GM21423 (cell line): ENCODE results near the gene HSPG2.
"Not testable (repeated sequence)": the region's sequence is repeated elsewhere in the genome, so short reads cannot be mapped to it uniquely, and the experiment has no call there.

ENCODE experiments used
- ATAC-seq: cut with Tn5 transposase; IDR thresholded peaks from one replicate; pipeline ENCODE4 v1.9.1; 2021; ENCODE audit warnings: mild to moderate bottlenecking, moderate library complexity; ENCODE audit not compliant: unreplicated experiment

Gene HSPG2

GRCh38 chr1:21956720-21957552 lies 19.8 kb upstream of the HSPG2 start:
- ATAC-seq: no peak

DNA sequence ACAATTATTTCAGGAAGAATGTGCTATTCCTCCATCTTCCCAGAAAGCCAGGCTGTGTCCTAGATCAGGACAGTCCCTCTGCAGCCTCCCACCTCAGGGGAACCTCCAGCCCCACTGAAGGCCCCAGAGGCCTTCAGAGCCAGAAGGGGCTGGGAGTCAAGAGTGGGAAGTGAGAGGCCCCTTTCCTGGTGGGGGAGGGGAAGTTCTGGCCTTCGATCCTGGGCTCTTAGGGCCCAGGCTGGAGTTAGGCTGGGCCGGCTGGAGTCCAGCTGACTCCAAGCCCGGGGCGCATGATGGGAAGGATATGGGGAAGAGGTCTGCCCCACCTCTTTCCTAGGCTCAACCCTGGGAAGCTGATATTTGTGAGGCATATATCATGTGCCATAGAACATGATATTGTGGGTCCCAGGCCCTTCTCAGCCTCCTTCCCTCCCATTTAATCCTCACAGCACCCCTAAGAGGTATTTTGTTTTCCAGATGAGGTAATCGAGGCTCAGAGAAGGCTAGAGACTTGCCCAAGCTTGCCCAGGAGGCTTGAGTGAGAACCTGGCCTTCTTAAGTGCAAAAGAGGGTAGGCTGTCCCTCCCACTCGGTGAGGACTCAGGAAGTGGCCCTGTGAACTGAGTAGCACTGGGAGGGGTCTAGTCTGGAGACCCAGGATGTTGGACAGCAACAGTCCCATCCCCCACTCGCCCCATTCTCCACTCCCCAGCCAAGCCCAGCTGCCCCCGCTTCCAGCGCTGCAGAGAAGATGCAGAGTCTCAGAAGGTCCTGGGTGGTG lies 18.6 kb upstream of the HSPG2 start:
- ATAC-seq: no peak

GRCh38 chr1:21955058-21955457 lies 17.9 kb upstream of the HSPG2 start:
- ATAC-seq: no peak

DNA sequence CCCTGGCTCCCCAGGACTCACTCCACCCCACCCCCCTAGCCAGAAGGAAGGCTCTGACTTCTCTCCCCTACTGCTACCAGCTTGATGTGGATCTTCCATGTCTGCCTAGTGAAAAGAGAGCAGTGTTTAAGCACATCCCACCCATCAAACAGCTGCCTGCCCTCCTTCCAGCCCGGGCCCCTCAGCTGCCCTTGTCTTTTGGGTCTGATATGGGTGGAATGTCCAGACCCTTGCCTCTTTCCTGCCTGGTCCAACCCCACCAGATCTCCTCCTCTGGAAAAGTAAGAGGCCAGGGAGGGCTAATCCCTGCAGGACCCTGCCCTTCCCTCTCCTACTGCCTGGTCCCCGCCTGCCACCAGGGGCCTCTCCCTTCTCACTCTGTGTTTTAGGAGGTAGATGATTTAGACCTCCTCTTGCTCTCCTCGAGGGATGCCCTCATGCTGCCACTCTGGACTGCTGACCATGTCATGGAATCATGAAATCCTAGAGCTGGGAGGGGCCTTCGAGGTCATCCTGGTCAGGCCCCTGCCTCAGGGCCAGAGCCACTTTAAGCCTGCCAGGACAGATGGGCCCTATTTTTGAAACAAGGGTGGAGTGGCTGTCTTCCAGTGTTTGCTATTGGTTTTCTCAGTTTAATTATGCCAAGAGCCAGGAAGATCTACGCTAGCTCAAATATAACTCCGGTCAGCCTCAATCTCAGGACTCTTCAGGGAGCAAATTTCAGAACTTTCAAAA lies 15.8 kb upstream of the HSPG2 start:
- ATAC-seq: no peak

- no peak for ATAC-seq
These were observed 14.2 kb upstream of the HSPG2 start for GRCh38 chr1:21951226-21951870.

GRCh38 chr1:21950734-21951133 lies 13.6 kb upstream of the HSPG2 start:
- ATAC-seq: no peak

GRCh38 chr1:21946836-21947587 lies 9.9 kb upstream of the HSPG2 start:
- ATAC-seq: no peak

DNA sequence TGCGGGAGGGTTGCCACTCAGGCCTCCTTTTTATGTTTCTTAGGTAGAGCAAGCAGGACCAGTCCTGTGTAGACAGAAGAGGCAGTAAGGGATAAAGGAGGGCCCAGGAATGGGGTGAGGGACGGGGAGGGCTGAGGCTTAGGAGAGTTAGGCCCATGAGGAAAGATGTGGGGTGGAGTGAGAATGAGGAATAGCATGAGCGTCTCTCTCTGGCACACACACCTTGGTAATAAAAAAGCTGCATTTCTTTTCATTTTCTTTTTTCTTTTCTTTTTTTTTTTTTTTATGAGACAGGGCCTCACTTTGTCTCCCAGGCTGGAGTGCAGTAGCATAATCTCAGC lies 7.6 kb upstream of the HSPG2 start:
- ATAC-seq: no peak

DNA sequence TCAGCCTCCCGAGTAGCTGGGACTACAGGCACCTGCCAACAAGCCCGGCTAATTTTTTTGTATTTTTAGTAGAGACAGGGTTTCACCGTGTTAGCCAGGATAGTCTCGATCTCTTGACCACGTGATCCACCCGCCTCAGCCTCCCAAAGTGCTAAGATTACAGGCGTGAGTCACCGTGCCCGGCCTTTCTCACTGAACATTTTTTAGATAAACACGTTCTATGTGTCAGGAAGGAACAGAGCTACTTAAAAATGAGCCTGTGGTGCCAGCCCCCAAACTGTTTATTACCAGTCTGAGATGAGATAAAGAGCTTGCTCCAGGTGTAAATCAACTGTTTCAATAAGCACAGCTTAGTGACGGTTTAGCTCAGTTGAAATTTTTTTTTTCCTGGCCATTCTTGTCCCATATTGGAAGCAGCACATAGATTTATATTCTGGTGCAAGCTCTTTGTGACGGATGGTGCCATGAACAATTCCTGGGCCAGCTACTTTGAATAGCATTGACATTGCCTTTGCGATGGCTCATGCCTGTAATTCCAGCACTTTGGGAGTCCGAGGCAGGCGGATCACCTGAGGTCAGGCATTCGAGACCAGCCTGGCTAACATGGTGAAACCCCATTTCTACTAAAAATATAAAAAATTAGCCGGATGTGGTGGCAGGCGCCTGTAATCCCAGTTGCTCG lies 6.0 kb upstream of the HSPG2 start:
- ATAC-seq: not testable (repeated sequence)

- no peak for ATAC-seq
These were observed 5.4 kb upstream of the HSPG2 start for GRCh38 chr1:21942464-21942863.

DNA sequence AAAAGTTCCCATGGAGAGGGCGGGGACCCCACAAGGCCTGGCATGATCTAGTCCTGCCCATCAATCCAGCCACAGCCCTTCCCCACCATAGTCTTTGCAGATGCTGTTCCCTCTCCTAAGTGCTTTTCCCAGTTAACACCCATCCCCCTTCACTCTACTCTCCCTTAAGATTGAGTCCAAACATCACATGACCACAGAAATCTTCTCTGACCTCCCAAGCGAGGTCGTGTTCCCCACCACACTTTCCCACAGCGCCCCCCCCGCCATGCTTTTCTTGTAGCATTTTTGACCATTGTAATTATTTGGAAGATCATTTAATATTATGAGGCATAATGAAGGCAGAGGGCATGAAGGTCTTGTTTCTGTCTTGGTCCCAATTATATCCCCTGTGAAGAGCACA lies 4.3 kb upstream of the HSPG2 start:
- ATAC-seq: no peak

GRCh38 chr1:21940492-21940891 lies 3.4 kb upstream of the HSPG2 start:
- ATAC-seq: no peak

- no peak for ATAC-seq
These were observed 2.7 kb upstream of the HSPG2 start for GRCh38 chr1:21939650-21940374.

DNA sequence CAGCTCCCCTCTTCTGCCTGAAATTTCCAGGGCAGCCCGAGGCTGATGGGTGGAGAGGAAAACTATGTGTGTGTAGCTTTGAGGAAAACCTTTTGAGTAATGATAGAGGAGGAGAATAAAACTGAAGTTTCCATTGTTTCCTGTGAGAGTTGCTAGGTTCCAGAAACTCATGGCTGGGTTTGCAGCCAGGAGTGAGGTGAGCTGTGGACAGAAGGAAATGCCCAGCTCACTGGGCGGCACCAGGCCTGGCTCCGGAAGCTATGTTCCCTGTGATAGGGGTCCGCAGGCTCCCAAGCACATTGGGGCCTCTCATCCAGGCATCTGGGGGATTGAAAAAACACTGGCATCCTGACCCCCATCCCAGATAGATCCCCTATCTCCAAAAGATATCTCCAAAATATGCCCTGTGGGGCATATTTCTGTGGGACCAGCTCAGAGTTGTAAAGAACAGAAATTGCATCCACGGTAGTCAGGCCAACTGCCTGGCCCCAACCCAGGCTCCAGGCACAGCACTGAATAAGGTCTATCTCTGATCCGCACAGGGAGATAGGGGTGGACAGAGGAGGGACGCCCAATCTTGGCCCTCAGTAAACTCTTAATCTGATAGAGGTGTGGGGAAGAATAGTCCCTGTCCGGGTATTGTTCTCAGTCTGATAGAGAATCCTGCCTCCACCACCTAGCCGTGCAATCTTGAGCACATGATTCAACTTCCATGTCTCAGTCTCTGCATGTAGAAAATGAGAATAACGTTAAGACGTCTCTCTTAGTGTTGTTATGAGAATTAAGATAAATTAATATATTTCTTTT lies 1.8 kb upstream of the HSPG2 start:
- ATAC-seq: no peak

DNA sequence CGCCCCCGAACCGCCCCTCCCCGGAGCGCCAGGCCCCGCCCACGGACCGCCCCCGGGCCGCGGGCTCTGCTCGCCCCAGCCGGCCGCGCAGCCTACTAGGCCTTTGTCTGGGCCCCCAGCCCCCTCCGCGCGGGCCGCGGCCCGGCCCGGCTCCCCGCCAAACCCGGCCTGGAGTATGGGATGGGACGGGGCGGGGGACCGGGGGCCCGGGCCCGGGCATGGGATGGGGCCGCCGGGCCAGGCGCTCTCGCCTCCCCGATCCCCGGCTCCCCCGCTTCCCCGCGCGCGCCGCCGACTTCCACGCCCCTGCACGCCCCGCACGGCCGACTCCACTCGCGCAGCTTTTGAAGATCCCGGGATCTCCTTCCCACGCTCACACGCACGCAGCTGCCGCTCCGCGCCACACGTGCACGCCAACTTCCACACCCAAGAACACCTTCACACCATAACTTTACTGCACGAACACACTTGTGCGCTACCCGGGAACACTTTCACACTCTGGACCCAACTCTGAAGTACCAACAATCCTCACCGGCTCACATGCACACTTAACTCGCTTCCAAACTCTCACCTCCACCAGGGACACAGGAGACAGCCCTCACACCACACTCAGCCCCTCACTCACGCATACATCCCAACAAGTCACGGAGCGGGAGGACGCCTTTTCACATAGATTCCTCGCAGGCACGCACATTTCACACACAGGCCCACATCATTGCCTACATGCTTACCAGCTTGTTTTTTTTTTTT lies 437 bp upstream of the HSPG2 start:
- ATAC-seq: peak; percentile 51

DNA sequence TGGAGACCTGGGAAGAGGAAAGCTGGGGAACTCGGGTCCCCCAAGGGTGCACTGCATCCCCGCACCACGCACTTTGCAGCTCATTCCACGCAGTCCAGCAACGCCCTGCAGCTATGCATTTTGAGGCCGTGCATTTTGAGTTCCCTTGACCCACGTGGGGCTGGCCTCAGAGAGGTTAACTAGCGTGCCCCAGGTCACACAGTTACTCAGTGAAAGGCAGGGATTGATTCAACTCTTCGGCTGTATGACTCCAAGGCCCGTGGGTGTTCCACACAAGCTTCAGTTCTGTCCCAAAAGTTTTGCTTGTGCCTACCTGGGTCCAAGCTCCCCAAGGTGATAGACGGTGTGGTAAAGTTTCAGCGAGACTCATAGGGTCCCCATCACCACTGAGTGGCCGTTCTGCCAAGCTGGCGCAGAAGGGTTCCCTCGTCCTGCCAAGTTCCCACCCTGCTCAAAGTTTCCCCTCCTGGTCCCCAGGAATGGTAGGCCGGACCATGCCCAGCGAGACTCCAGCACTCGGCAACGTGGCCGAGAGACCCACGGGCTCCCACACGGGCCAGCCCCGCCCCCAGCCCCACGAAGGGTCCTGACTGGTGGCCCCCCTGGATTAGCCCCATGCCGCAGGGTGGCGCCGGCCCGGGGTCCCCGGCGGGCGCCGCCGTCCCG lies 611 bp downstream of the HSPG2 start:
- ATAC-seq: no peak

DNA sequence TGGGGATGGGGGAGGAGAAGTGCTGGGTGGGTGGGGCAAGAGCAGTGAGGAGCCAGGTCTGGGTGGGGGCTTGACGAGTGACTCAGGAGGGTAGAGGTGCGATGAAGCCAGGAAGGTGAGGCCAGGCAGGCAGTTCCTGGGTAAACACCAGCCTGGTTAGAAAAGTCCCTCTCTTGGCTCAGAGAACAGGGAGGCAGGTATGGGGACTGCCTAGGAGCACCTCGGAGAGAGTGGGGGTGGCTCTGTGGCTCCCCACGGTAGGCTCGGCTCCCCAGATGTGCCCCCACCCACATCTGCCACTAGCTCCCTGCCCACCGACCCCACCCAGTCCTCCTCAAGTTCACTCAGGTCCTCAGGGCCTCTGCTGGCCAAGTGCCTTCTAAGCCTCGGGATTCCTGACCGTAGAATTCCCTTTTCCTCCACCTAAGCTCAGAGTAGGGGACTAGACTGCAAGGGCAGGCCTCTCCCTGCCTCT lies 1.2 kb downstream of the HSPG2 start:
- no peak for ATAC-seq
